Kidney (tissue), 14 donors: ENCODE data around the gene BCAS3. TPM values are rescaled to one million over a fixed set of nuclear protein-coding genes. Genes with fewer than 3 reads are reported as not detected.

ENCODE experiments used
- DNase-seq, 5 donors: peaks; one replicate each; pipeline ENCODE4 v3.0.0-alpha.2; 2013 to 2020
- FAIRE-seq: peaks from 2 replicates; lab custom pipeline; 2012; peaks lifted over from hg19 to GRCh38; lab: Jason Lieb, UNC
- H3K27ac ChIP-seq, 2 donors: one replicate each; pipeline ENCODE4 v1.7.0; 2013; ENCODE audit warnings: low read depth in 2 of 2, low read length in 2 of 2, inconsistent platforms in 1 of 2
- H3K27me3 ChIP-seq: one replicate; pipeline ENCODE4 v1.7.1; 2013; ENCODE audit warnings: low read length, inconsistent platforms; ENCODE audit not compliant: control insufficient read depth, insufficient read depth
- H3K36me3 ChIP-seq, 3 donors: one replicate each; pipeline versions ENCODE4 v1.7.0 to v1.7.1; 2013; ENCODE audit warnings: low read length in 3 of 3, control low read depth in 1 of 3, inconsistent platforms in 1 of 3; ENCODE audit not compliant: insufficient read depth in 3 of 3, control insufficient read depth in 2 of 3
- H3K4me1 ChIP-seq, 3 donors: one replicate each; pipeline versions ENCODE4 v1.7.0 to v1.7.1; 2013; ENCODE audit warnings: low read length in 3 of 3, inconsistent platforms in 1 of 3, low read depth in 1 of 3; ENCODE audit not compliant: control insufficient read depth in 2 of 3, insufficient read depth in 2 of 3
- H3K4me3 ChIP-seq, 3 donors: one replicate each; pipeline versions ENCODE4 v1.7.0 to v1.8.1; 2013; ENCODE audit warnings: low read length in 3 of 3, control low read depth in 1 of 3, inconsistent platforms in 1 of 3
- H3K9ac ChIP-seq, 3 donors: one replicate each; pipeline versions ENCODE4 v1.7.0 to v1.7.1; 2013; ENCODE audit warnings: low read length in 3 of 3, control low read depth in 1 of 3, inconsistent platforms in 1 of 3
- H3K9me3 ChIP-seq, 3 donors: one replicate each; pipeline versions ENCODE4 v1.7.0 to v1.7.1; 2013; ENCODE audit warnings: low read length in 3 of 3, control low read depth in 1 of 3, inconsistent platforms in 1 of 3; ENCODE audit not compliant: control insufficient read depth in 2 of 3, insufficient read depth in 1 of 3
- intact Hi-C: fragments of 100-400 bp; cut with DNase I; formaldehyde crosslinking; loops from one replicate; pipeline ENCODE4 v1.11.1; 2022
- polyA plus RNA-seq: library from polyadenylated mRNA; stranded (reverse); fragments of 350-450 nt; fragmentation: Illumina TruSeq; extraction: RNeasy Lipid Tissue Mini Kit (QIAGEN cat#74804); gene quantifications from one replicate; pipeline ENCODE4 v1.2.3, GENCODE V29; 2014; ENCODE audit warnings: low read depth, low replicate concordance; ENCODE audit not compliant: insufficient read depth
- total RNA-seq: library from RNA; stranded (reverse); fragmentation: NEBNext Ultra II Directional; extraction: Animal tissue kit (Norgen Biotek cat#: 25700); gene quantifications from one replicate; pipeline ENCODE4 v1.2.1, GENCODE V29; 2021
- TF ChIP-seq, protein P1 (sequence below): IDR thresholded peaks from 3 replicates; pipeline ENCODE4 v1.5.1; 2012; ENCODE audit warnings: mild to moderate bottlenecking, moderate library complexity, borderline replicate concordance; ENCODE audit not compliant: insufficient read depth; ENCODE audit errors: extremely low read depth
- donor health status: control.
- donor health status: control.
- donor health status: control.
- donor health status: control.
- donor health status: control.
- donor health status: DM: yes; HTN: yes; CAD: no.
- donor health status: Normal renal cell carcinoma (clear cell type).

The BCAS3 gene
- total and polyA plus RNA-seq, 2 donors from 2014 or later = 18.3 to 44.1 TPM

GRCh38 chr17:60744355-60744966 lies 66.8 kb downstream of the BCAS3 start:
- Histone ChIP-seq H3K4me3 (no peak overlapping the region), H3K4me1 (peaks cover 0 to 2% (median 0%) of the 10 kb centered on the region in 3 donors), H3K27me3 (no peaks in the 10 kb centered on the region), H3K9me3 (no peaks in the 10 kb centered on the region), H3K27ac (no peak overlapping the region), H3K9ac (no peak overlapping the region), H3K36me3 (no peaks in the 10 kb centered on the region)
- intact Hi-C loops = no loop called here
- FAIRE-seq (no peak), DNase-seq (peak in 2 of 5 donors; percentile 4 to 21)
- TF ChIP-seq, protein P1, sequence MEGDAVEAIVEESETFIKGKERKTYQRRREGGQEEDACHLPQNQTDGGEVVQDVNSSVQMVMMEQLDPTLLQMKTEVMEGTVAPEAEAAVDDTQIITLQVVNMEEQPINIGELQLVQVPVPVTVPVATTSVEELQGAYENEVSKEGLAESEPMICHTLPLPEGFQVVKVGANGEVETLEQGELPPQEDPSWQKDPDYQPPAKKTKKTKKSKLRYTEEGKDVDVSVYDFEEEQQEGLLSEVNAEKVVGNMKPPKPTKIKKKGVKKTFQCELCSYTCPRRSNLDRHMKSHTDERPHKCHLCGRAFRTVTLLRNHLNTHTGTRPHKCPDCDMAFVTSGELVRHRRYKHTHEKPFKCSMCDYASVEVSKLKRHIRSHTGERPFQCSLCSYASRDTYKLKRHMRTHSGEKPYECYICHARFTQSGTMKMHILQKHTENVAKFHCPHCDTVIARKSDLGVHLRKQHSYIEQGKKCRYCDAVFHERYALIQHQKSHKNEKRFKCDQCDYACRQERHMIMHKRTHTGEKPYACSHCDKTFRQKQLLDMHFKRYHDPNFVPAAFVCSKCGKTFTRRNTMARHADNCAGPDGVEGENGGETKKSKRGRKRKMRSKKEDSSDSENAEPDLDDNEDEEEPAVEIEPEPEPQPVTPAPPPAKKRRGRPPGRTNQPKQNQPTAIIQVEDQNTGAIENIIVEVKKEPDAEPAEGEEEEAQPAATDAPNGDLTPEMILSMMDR = no peak

- Histone ChIP-seq H3K4me1 (peaks cover 0 to 2% (median 0%) of the 10 kb centered on the region in 3 donors), H3K27ac (no peak overlapping the region), H3K4me3 (no peak overlapping the region), H3K9me3 (peaks cover 0 to 3% (median 0%) of the 10 kb centered on the region in 3 donors), H3K36me3 (no peaks in the 10 kb centered on the region), H3K9ac (no peak overlapping the region), H3K27me3 (no peaks in the 10 kb centered on the region)
- TF ChIP-seq, protein P1 = no peak
- DNase-seq (peak in 2 of 5 donors; percentile 21 to 22), FAIRE-seq (no peak)
- intact Hi-C loops = no loop called here
These were observed 67.9 kb downstream of the BCAS3 start for GRCh38 chr17:60745544-60745943.

DNA sequence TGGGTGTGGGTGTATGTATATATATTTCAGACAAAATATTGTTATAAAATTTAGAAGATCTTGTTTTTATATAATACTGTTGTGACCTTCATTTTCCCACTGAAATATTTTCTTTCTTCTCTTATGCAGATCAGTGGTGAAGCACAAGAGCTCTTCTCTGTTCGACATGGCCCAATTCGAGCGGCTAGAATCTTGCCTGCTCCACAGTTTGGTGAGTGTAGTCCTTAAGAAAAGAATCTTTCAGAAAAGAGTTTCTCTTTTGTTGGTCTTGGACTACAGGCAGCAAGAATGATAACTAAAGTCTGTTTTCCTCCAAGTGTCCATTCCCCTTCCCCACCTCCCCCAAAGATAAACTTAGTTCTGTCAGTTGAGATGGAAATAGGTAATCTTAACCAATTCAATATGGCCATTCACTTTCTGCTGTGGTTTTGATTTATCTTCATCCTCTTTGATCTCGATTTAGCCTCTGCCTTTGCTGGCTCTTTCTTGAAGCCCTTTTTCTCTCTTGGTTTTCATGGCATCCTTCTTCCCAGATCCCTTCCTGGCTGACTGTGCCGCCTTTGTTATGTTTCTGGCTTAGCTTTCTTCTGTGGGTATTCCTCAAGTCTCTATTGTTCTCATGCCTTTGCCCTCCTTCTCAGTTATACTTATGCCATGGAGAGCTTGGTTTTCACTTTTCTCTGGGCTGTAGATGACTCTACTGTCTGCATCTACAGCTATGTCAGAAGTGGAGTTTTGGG lies 69.6 kb downstream of the BCAS3 start:
- Histone ChIP-seq H3K4me1 (peaks cover 0 to 2% (median 0%) of the 10 kb centered on the region in 3 donors), H3K4me3 (no peak overlapping the region), H3K9ac (no peak overlapping the region), H3K27me3 (no peaks in the 10 kb centered on the region), H3K9me3 (peaks cover 0 to 3% (median 0%) of the 10 kb centered on the region in 3 donors), H3K27ac (no peak overlapping the region), H3K36me3 (no peaks in the 10 kb centered on the region)
- no peak for DNase-seq
- TF ChIP-seq, protein P1 = no peak
- intact Hi-C loops = no loop called here
- FAIRE-seq = no peak
